ENCODE results near the gene TTC22. TPM values are rescaled to one million over a fixed set of nuclear protein-coding genes. Genes with fewer than 3 reads are reported as not detected.

TTC22 gene
- not detected in 2 replicates for total RNA-seq (2014; rRNA removed; shearing (Covaris generic))

DNA sequence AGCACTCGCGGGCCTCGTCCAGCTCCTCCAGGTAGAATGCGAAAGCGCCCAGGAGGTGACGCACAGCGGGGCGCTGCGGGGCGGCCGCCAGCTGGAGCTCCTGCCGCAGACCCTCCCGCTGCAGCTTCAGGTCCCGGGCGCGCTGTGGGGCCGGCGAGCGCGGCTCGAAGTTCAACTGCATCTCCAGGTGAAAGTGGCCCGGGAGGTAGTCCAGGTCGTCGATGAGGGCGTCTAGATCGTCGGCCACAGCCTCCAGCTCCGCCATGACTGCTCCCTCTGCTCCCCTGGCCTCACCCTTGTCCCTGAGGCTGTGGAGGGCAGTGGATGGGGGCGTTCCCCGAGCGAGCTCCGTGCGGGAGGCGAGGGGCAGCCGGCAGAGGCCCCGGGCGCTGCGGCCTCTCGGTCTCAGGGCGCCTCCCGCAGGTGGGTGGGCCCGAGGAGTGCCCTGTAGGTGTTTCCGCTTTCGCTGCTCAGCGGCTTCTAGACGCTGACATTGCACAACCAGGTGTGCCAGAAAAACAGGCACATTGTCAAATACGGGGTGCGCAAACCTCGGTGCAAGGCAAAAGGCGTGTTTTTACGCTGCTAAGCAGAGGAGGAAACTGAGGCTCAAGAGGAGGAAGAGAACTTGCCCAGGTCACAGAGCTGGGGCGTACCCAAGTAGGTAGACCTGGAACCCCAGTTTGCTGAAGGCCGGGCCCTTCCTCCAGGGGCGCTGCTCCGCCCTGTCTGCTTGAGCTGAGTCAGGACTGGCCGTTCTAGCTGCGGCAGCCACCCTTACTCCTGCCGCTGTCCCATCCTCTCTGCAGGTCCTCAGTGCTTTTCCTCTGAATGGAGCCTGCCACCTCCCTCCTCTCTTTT, at the start of gene TTC22:
Gene TTC22 (minus strand): TSS at position 425 of the 861 bp plus-strand sequence. CDS start 160 bp downstream, at position 265.
- no peak for DNase-seq (ENCODE audit: low read depth in 1 of 2, low spot score in 2 of 2)
- peaks cover 32% of the 10 kb centered on the region for H3K27me3 ChIP-seq (replicated peaks)
- no peak within 1 kb of the TSS for H3K27ac ChIP-seq
- no peaks in the 10 kb centered on the region for H3K36me3 ChIP-seq
- H3K4me1 ChIP-seq (replicated peaks) = peaks cover 4% of the 10 kb centered on the region; the same call in 1 of the 2 replicates
- H3K4me3 ChIP-seq = no peak within 1 kb of the TSS
- no peaks in the 10 kb centered on the region for H3K9me3 ChIP-seq (replicated peaks)

- peak; percentile 38 to 65 for DNase-seq (ENCODE audit: low read depth in 1 of 2, low spot score in 2 of 2)
- Histone ChIP-seq H3K9me3 (replicated peaks) (no peaks in the 10 kb centered on the region; the same call in 1 of the 2 replicates), H3K27ac (peak overlapping the region; percentile 39), H3K27me3 (replicated peaks) (no peaks in the 10 kb centered on the region), H3K4me1 (replicated peaks) (peaks cover 12% of the 10 kb centered on the region), H3K36me3 (peaks cover 51% of the 10 kb centered on the region), H3K4me3 (no peak overlapping the region)
Observed at GRCh38 chr1:54850737-54851136, 49.6 kb upstream of the TTC22 start.

- Histone ChIP-seq H3K4me3 (no peak overlapping the region), H3K4me1 (replicated peaks) (peaks cover 12% of the 10 kb centered on the region), H3K36me3 (peaks cover 51% of the 10 kb centered on the region), H3K27ac (no peak overlapping the region), H3K9me3 (replicated peaks) (no peaks in the 10 kb centered on the region; the same call in 1 of the 2 replicates), H3K27me3 (replicated peaks) (no peaks in the 10 kb centered on the region)
- DNase-seq (ENCODE audit: low read depth in 1 of 2, low spot score in 2 of 2) = peak in 1 of 2 experiments; percentile 6
Observed at GRCh38 chr1:54850069-54850730, 49.1 kb upstream of the TTC22 start.

DNA sequence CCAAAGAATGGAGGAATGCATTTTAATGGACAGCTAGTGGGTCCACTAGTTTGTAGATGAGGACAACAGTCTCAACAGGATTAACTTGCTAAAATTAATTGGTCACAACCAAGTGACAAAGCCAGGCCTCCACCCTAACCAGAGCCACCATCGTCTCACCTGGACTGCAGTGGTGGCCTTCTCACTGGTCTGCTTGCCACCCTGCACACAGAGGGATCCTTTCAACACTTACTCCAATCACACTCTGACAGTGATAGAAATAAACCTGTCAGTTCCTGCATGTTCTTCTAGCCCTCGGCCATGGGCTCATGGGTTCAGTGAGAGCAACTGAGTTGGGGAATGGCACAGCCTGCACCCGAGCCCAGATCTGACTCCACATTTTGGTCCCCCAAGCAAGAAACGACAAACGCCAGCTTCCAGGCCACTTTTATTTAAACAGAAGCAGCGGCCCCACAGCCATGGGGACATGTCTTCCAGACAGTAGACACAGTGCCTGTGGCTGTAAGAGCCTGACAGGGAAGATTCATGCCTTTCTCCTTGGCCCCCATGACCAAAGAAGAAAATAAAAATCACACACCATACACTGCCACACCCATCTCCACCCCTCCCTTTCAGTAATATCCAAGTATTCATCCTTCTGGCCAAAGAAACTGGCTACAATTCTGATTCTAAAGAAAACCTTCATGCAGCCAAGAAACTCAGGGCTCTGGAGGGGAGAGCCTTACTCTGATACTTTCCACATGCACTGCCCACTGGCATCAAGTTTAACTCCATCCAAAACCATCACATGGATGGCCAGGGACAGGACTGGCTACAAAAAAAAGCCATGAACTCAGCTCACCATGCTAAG, 48.3 kb upstream of the TTC22 start:
- H3K4me3 ChIP-seq = no peak overlapping the region
- H3K36me3 ChIP-seq = peaks cover 51% of the 10 kb centered on the region
- H3K9me3 ChIP-seq (replicated peaks) = no peaks in the 10 kb centered on the region; the same call in 1 of the 2 replicates
- H3K27ac ChIP-seq = no peak overlapping the region
- DNase-seq (ENCODE audit: low read depth in 1 of 2, low spot score in 2 of 2) = peak in 1 of 2 experiments; percentile 20
- peaks cover 12% of the 10 kb centered on the region for H3K4me1 ChIP-seq (replicated peaks)
- H3K27me3 ChIP-seq (replicated peaks) = no peaks in the 10 kb centered on the region

DNA sequence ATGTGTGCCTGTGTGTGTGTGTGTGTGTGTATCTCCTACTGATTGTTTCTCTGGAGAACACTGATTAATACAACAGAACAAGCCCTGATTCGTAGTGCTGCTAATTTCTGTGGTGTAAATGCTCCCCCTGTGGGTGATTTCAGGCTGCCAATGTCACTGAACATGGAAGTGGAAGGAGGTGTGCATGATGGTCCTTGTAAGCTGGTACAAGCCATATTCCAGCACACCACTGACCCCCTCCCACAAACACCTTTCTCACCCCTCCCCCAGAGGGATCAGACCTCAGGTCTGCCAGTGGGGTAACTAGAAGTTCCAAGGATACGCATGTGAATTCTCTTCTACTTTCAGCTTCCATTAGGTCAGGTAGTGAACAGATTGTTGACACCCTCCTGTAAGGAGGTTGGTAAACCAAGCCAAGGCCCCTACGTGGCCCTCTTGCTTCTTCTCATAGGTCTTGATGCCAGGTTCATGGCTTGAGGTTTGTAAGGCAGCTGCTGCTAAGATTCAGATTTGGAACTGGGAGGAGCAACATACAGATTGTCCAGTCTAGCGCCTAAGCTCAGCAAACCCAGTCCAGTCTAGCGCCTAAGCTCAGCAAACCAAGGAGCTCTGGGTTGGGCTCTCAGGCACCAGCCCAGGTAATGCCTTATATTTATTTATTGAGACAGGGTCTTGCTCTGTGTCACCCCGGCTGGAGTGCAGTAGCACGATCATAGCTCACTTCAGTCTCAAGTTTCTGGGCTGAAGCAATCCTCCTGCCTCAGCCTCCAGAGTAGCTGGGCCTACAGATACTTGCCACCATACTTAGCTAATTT, 47.2 kb upstream of the TTC22 start:
- Histone ChIP-seq H3K27ac (no peak overlapping the region), H3K4me3 (no peak overlapping the region), H3K9me3 (replicated peaks) (no peaks in the 10 kb centered on the region; the same call in 1 of the 2 replicates), H3K4me1 (replicated peaks) (peaks cover 12% of the 10 kb centered on the region), H3K36me3 (peaks cover 44% of the 10 kb centered on the region), H3K27me3 (replicated peaks) (no peaks in the 10 kb centered on the region)
- DNase-seq (ENCODE audit: low read depth in 1 of 2, low spot score in 2 of 2) = peak in 1 of 2 experiments; percentile 12

DNA sequence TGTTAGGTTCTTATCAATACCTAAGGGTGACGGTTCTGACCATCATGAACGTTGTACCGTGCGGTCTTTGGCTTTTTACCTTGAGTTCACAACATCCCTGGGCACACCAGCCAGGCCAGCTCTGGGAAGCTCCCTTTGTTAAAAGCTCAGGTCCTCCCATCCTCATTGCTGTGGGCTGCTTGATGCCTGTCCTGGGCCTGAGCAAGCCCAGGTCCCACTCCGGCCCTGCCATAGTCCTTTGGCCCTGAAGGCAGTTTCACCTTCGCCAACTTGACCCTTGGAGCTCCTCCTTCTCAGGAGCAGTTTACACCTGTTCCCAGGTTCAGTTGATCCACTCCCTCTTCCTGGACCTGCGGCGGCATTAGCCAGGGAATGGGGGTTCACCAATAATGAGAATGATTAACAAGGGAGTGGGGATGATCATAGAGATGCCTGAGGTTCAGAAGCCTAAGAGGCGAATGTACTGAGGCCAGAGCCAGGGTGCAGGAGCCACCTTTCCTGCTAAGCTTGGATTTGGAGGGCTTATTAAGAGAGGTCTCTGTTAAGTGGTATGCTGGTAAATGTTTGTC, 45.7 kb upstream of the TTC22 start:
- no peak overlapping the region for H3K4me3 ChIP-seq
- H3K4me1 ChIP-seq (replicated peaks) = peaks cover 12% of the 10 kb centered on the region
- no peaks in the 10 kb centered on the region for H3K27me3 ChIP-seq (replicated peaks)
- peak in 1 of 2 experiments; percentile 20 for DNase-seq (ENCODE audit: low read depth in 1 of 2, low spot score in 2 of 2)
- H3K36me3 ChIP-seq = peaks cover 29% of the 10 kb centered on the region
- no peaks in the 10 kb centered on the region; the same call in 1 of the 2 replicates for H3K9me3 ChIP-seq (replicated peaks)
- no peak overlapping the region for H3K27ac ChIP-seq

GRCh38 chr1:54846301-54846700, 45.2 kb upstream of the TTC22 start:
- peaks cover 24% of the 10 kb centered on the region for H3K36me3 ChIP-seq
- H3K9me3 ChIP-seq (replicated peaks) = no peaks in the 10 kb centered on the region; the same call in 1 of the 2 replicates
- H3K4me1 ChIP-seq (replicated peaks) = peaks cover 10% of the 10 kb centered on the region
- H3K4me3 ChIP-seq = no peak overlapping the region
- DNase-seq (ENCODE audit: low read depth in 1 of 2, low spot score in 2 of 2) = peak in 1 of 2 experiments; percentile 14
- no peak overlapping the region for H3K27ac ChIP-seq
- no peaks in the 10 kb centered on the region for H3K27me3 ChIP-seq (replicated peaks)

DNA sequence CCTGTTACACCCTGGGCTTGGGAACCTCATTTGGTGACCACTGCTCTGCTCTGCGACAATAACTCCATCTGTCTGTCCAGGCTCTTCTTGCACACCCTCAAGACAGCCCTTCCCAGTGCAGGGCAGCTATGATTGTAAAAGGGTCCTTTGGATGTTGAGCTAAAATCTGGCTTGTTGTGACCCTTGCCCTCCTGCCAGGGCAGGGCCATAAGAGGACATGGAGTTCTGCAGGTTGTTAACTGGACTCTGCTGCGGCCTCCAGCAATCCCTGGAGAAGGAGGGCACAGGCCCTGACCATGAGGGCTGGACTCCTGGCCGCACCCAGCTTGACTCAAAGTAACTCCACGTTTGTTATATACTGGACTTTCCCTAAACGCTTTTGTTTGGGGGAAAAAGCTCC, 44.6 kb upstream of the TTC22 start:
- Histone ChIP-seq H3K27me3 (replicated peaks) (no peaks in the 10 kb centered on the region), H3K4me3 (no peak overlapping the region), H3K27ac (no peak overlapping the region), H3K9me3 (replicated peaks) (no peaks in the 10 kb centered on the region; the same call in 1 of the 2 replicates), H3K4me1 (replicated peaks) (peaks cover 5% of the 10 kb centered on the region), H3K36me3 (peaks cover 19% of the 10 kb centered on the region)
- DNase-seq (ENCODE audit: low read depth in 1 of 2, low spot score in 2 of 2) = no peak

- no peaks in the 10 kb centered on the region; the same call in 1 of the 2 replicates for H3K9me3 ChIP-seq (replicated peaks)
- no peaks in the 10 kb centered on the region for H3K27me3 ChIP-seq (replicated peaks)
- H3K4me3 ChIP-seq = no peak overlapping the region
- H3K4me1 ChIP-seq (replicated peaks) = no peaks in the 10 kb centered on the region
- peaks cover 10% of the 10 kb centered on the region; the same call in 1 of the 2 replicates for H3K36me3 ChIP-seq
- H3K27ac ChIP-seq = no peak overlapping the region
- DNase-seq (ENCODE audit: low read depth in 1 of 2, low spot score in 2 of 2) = no peak
Observed at GRCh38 chr1:54844564-54844963, 43.4 kb upstream of the TTC22 start.

DNA sequence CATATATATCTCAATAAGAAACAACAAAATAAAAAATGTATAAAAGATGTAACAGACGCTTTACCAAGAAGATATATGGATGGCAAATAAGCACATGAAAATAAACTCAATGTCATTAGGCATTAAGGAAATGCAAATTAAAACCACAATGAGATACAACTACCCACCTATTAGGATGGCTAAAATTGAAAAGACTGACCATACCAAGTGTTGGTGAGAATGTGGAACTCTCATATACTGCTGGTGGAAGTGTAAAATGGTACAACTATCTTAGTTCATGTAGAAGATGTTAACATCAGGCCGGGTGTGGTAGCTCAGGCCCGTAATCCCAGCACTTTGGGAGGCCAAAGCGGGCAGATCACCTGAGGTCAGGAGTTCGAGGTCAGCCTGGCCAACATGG, 42.3 kb upstream of the TTC22 start:
- no peak overlapping the region for H3K27ac ChIP-seq
- 0 out of 2 replicates have a peak, but pooled peaks cover 2% of the 10 kb centered on the region for H3K36me3 ChIP-seq
- no peak for DNase-seq (ENCODE audit: low read depth in 1 of 2, low spot score in 2 of 2)
- H3K4me3 ChIP-seq = no peak overlapping the region
- H3K27me3 ChIP-seq (replicated peaks) = no peaks in the 10 kb centered on the region
- no peaks in the 10 kb centered on the region for H3K4me1 ChIP-seq (replicated peaks)
- no peaks in the 10 kb centered on the region; the same call in 1 of the 2 replicates for H3K9me3 ChIP-seq (replicated peaks)

DNA sequence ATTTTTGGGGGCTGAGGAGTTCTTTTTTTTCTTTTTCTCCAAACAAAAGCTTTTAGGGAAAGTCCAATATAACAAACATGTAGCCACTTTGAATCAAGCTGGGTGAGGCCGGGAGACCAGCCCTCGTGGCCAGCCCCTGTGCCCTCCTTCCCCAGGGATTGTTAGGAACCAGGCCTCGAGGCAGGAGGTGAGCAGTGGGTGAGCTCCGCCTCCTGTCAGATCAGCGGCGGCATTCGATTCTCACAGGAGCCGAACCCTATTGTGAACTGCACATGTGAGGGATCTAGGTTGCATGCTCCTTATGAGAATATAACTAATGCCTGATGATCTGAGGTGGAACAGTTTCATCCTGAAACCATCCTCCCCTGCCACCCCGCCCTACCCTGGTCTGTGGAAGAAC, 41.8 kb upstream of the TTC22 start:
- no peak overlapping the region for H3K27ac ChIP-seq
- no peak overlapping the region for H3K4me3 ChIP-seq
- DNase-seq (ENCODE audit: low read depth in 1 of 2, low spot score in 2 of 2) = peak in 1 of 2 experiments; percentile 24
- H3K27me3 ChIP-seq (replicated peaks) = no peaks in the 10 kb centered on the region
- no peaks in the 10 kb centered on the region; the same call in 1 of the 2 replicates for H3K9me3 ChIP-seq (replicated peaks)
- no peaks in the 10 kb centered on the region for H3K4me1 ChIP-seq (replicated peaks)
- no peaks in the 10 kb centered on the region for H3K36me3 ChIP-seq

DNA sequence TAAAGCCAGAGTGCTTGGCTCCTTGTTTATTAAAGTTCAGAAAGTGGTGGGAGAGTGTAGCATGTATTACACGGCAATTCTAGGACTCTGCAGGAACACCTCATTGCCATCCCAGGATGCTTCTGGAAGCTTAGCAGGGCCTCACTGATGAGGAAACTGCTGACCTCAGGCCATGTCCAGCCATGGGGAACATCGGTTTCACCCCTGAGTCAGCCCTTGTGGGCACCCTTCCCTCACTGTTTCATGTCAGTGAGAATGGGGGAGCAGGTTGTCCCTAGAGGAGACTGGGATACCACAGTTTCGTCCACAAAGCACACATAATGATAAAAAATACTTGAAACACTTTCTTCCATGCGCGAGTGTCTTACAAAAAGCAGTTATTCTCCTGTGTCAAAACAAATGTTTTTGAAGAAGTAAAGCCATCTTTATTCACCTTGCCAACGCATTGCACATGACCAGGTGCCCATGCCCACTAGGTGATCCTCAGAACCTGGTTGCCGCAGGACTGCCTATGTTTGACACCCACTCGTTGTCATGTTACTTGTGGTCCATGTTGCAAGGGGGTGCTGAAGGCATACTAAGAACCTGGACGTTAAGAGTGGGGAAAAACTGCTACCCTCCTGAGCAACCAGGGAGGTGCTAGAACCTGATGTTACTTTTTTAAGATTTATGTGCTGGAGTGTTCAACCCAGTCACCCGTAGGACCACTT, 41.2 kb upstream of the TTC22 start:
- DNase-seq (ENCODE audit: low read depth in 1 of 2, low spot score in 2 of 2) = no peak
- no peaks in the 10 kb centered on the region for H3K36me3 ChIP-seq
- no peaks in the 10 kb centered on the region for H3K9me3 ChIP-seq (replicated peaks)
- no peaks in the 10 kb centered on the region for H3K27me3 ChIP-seq (replicated peaks)
- H3K27ac ChIP-seq = no peak overlapping the region
- H3K4me3 ChIP-seq = no peak overlapping the region
- H3K4me1 ChIP-seq (replicated peaks) = no peaks in the 10 kb centered on the region

Data from SJSA1 (cell line).